GM18907 (cell line): Measurements from ENCODE around the gene OTUD1.

Source experiments
- ATAC-seq: cut with Tn5 transposase; IDR thresholded peaks from one replicate; pipeline ENCODE4 v1.9.1; 2021; ENCODE audit warnings: mild to moderate bottlenecking, moderate library complexity; ENCODE audit not compliant: unreplicated experiment

Gene OTUD1

DNA sequence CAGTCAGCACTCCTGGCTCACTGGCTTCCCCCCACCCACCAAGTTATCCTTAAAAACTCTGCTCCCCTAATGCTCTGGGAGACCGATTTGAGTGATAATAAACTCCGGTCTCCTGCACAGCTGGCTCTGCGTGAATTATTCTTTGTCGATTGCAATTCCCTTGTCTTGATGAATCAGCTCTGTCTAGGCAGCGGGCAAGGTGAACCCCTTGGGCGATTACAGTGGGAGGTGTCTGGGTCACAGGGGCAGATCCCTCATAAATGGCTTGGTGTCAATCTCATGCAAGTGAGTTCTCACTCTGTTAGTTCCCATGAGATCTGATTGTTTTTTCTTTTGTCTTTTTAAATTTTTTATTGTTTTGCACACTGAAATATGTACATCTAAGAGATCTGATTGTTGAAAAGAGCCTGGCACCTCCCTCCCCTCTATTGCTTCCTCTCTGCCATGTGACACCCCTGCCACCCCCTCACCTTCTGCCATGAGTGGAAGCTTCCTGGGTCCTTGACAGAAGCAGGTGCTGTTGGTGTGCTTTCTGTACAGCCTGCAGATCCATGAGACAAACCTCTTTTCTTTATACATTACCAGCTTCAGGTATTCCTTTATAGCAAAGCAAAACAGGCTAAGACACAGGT, 20.5 kb downstream of the OTUD1 start:
- ATAC-seq: no peak

DNA sequence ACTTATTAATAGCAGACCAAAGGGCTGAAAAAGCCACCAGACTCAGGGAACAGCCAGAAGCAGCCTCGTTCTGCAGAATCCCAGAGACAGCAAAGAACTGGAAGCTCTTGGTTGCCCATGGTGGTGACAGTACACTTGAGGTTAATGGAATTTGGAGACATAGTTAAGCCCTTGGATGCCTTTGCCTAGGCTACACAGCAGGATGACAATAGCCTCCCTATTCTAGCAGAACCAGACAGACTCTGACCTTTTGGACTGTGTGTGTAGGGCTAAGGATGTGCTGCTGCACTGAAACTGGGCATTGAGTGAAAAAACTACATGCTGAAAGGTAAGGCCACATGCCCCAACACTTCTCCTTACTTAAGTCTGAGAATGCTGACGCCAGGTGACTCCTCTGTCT, 22.7 kb downstream of the OTUD1 start:
- no peak for ATAC-seq

DNA sequence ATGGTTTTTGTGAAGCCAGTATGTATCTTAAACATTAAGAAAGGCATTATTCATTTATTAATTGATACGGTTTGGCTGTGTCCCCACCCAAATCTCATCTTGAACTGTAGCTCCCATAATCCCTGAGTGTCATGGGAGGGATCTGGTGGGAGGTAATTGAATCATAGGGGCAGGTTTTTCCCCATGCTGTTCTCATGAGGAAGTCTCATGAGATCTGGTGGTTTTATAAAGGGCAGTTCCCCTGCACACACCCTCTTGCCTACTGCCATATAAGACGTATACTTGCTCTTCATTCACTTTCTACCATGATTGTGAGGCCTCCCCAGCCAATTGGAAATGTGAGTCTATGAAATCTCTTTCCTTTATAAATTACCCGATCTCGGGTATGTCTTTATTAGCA, 28.1 kb downstream of the OTUD1 start:
- no peak for ATAC-seq

DNA sequence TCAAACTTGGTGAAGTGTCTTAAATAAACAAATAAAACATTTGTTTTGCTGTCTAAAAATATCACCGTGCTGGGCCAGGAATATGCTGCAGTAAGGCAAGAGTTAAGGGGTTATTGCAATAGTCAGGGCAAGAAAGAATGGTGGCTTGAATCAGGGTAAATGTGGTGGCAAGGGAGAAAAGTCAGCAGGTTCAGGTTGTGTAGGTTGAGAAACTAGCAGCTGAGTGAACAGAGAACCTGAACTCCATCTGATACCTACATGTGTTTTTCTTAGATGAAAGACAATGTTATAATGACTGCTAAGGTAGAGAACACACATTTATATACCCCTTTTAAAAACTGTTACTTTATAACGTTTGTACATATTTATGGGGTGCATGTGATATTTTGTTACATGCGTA, 28.7 kb downstream of the OTUD1 start:
- ATAC-seq: no peak

DNA sequence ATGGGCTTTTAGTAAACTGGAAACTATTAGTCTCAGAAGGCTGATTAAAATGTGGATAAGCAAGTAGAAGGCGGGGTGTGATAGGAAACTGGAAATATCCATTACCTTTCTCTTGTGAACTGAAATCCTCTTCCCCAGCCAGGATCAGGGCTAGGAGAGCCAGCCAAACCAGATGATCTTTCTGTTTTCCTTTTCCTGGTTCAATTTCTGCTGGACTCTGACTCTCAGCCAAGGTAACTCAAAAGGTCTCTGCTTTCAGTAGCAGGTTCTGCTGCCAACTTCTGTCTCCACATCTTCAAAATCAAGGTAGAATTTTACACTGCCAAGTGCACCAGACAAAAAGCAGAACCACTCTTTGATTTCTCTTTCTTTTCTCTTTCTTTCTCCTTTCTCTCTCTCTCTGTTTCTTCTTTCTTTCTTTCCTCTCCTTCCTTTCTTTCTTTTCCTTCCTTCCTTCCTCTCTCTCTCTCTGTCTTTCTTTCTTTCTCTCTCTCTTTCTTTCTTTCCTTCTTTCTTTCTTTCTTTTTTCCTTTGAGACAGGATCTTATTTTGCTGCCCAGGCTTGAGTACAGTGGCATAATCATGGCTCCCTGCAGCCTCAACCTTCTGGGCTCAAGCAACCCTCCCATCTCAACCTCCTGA, 30.8 kb downstream of the OTUD1 start:
- ATAC-seq: no peak

DNA sequence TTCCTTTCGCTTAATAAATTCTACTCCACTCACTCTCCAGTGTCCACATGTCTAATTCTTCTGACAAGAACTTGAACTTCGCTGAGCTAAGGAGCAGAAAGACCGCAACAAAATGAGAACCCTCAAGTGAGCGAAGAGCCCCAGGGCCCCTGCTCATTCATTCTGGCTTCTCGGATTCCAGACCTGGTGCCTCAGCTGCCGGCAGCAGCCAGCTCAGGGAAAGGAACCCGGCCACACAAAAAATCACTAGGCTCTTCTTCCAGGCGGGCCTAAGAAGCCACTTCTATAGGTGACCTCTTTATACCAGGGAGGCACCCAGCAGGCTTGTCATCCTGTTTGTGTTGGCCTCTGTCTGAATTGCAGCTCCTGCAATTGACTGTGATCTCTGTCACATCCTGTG, 33.3 kb downstream of the OTUD1 start:
- no peak for ATAC-seq

DNA sequence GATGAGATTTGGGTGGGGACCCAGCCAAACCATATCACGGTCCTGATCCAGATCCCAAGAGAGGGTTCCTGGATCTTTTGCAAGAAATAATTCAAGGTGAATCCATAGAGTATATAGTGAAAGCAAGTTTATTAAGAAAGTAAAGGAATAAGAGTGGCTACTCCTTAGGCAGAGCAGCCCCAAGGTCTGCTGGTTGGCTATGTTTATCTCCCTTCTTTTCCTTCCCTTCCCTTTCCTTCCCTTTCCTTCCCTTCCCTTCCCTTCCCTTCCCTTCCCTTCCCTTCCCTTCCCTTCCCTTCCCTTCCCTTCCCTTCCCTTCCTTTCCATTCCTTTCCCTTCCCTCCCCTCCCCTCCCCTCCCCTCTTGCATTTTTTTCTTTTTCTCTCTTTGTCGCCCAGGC, 35.2 kb downstream of the OTUD1 start:
- no peak for ATAC-seq

DNA sequence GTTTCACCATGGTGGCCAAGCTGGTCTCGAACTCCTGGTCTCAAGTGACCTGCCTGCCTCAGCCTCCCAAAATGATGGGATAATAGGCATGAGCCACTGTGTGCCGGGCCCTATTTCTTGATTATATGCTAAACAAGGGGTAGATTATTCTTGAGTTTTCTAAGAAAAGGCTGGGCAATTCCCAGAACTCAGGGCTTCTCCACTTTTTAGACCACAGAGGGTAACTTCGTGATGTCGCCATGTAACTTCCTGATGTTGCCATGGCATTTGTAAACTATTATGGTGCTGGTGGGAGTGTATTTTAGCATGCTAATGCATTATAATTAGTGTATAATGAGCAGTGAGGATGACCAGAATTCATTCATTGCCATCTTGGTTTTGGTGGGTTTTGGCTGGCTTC, 35.8 kb downstream of the OTUD1 start:
- ATAC-seq: no peak

DNA sequence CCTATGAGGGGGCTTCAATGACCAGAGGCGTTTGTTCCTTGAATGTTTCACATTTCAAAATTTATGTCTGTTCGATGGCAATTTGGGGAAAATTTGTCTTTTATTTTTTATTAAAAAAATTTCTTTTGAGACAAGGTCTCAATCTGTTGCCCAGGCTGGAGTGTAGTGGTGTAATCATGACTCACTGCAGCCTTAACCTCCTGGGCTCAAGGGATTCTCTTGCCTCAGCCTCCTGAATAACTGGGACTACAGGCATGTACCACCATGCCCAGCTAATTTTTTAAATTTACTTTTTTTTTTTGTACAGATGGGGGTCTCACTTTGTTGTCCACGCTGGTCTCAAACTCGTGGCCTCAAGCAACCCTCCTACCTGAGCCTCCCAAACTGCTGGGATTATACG, 39.7 kb downstream of the OTUD1 start:
- ATAC-seq: no peak

DNA sequence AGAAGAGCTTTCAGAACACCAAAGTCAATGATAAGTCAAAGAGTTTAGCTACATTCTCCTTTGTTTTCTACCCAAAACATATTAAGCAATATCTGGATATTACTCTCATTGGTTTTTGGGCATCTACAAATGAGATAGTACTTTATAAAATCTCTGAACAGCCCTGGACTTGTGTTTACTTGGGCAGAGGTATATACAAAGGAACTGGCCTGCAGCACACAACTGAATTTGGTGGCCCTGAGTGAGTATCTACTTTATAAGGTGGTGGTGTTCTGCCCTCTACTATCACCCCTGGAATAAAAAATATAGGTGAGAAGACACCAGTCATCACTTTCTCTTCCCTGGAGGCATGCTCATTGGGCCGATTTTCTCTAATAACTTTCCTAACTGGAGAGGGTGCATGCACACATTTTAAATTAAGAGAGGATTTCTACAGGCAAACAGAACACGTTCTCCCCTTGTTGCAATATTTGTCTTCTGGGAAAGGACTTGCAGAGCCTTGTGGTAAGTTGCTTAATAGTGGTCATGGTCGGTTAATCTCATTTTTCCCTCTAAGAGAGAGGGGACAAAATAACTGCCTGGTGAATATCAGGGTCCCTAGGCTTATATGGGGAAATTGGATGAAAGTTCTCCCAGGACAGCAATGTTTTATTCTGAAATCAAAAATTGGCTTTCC, 41.1 kb downstream of the OTUD1 start:
- no peak for ATAC-seq

DNA sequence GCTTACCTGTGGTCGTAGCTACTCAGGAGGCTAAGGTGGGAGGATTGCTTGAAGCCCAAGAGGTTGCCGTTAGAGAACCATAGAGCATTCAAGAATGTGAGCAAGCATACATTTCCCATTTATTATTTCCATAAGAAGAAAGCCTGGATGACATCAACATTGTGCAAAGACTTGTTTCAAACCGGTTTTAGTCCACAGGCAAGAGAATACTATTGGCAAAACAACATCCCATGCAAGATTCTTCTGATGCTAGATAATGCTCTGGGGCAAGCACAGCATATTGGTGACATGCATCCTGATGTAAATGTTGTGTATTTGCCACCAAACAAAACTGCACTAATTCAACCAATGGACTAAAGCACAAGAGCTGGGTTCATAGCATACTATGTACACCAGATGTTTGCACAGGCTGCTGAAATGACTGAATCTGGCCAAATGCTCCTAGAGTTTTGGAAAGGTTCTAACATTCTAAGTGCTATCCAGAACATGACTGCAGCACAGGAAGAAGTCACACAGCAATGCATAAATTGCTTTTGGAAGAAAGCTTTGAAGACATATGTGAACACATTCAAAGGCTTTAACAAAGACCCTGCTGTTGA, 42.6 kb downstream of the OTUD1 start:
- ATAC-seq: no peak

DNA sequence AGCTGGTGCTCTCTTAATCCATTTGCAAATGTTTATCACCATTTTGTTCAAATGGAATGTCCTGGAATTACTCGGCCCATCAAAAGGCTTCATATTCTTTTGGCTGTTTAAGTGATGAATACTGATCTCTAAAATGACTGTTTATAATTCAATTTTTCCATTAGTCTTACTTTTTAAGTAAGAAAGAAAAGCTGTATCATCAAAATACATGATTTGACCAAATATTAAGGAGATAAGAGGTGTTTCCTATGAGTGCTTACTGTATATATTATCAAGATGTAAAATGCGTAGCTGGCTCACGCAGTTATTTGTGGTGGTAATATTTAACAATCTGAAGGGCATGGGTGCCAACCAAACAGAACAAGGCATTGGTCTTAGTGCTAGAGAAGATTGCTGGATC, 51.2 kb downstream of the OTUD1 start:
- no peak for ATAC-seq
